Stimulated activated CD8-positive, alpha-beta memory T cell treated with anti-CD3 and anti-CD28 coated beads, Interleukin-4, amount 100 ng/mL, for 24 hours (primary cell): ENCODE data around the gene STRN.
"Not testable (repeated sequence)": the region's sequence is repeated elsewhere in the genome, so short reads cannot be mapped to it uniquely, and the experiment has no call there.

Experiments used
- DNase-seq: peaks from one replicate; pipeline ENCODE4 v3.0.0-alpha.2; 2020; ENCODE audit warnings: low read depth

STRN gene

DNA sequence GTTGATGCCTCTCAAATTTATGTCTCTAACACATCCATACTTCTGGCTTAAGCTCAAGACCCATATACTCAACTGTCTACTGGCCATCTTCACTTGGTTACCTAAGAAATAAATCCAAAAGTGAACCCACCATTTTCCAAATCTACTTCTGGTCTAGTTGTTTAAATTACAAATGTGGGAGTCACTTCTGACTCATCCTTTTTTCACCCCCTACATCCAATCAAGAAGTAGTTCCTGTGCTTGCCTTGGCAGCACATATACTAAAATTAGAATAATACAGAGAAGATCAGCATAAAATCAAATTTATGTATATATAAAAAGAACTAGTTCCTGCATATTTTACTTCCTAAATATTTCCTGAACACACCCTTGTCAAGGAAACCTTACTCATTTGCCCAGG is 53.6 kb downstream of the STRN start:
- no peak for DNase-seq

DNA sequence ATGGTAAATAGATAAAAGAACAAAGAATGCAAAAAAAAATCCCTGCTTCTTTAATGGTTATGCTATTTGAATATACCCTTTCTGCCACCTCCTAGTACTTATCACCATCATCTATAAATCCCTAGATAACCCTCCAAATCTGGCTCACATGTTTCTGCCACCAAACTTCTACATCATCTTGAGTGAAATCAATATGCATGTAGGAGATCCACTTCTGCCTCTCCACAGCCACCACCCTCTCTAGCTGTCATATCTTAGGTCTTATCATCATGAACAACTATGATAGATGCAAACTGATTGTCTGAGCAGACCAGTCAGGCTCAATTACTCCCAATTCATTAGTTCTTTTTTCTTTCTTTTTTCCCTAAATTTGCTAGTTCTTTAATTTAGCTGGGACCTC is 55.3 kb downstream of the STRN start:
- DNase-seq = no peak

DNA sequence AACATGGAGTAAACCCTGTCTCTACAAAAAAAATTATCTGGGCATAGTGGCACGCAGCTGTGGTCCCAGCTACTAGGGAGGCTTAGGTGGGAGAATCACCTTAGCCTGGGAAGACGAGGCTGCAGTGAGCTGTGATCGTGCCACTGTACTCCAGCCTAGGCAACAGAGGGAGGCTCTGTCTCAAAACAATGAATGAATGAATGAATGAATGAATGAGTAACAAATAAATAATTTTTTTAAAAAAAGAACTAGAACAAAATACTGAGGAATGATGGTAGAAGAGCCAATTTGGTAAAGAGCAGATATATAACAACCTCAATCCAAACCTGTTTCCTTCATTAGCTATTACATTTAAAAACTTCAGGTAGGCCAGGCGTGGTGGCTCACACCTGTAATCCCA is 60.1 kb downstream of the STRN start:
- no peak for DNase-seq

DNA sequence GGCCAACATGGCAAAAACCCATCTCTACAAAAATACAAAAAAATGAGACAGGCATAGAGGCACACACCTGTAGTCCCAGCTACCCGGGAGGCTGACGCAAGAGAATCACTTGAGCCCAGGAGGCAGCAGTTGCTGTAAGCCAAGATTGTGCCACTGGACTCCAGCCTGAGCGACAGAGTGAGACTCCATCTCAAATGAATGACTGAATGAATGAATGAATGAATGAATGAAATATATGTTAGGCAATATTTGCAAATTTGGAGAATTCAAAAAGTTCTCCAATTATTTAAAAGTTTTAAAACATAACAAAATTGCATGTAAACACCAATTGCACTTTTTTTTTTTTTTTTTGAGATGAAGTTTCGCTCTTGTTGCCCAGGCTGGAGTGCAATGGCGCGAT is 61.7 kb downstream of the STRN start:
- no peak for DNase-seq

DNA sequence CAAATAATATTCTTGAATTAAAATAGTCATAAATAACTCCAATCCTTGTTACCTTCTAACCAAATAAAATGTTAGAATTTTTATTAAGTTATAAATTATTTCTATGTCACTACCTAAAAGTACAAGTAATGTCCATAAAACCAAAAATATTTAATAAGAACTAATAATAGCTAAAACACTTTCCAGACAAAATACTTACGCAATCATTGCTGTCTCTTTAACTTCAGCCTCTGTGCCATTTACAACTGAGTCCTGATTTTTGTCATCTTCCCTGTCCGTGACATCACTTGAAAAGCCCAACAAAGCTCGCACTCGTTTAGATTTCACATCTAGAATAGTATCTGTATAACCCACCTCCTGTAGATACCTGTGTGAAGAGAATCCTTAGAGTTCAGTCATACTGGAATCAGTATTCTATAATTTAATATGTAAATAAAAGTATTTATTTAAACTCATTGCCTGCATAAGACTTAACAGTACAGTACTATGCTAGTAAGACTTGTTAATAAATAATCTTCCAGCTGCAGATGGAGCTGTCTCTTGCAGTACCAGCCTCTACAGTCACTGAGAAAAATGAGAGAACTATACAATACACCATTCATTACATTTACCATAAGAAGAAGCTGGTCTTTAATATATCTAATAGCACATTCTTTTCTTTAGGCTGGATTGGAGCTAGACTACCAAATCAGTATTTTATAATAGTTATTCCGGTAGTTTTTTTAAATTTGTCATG is 63.8 kb downstream of the STRN start:
- DNase-seq = no peak

DNA sequence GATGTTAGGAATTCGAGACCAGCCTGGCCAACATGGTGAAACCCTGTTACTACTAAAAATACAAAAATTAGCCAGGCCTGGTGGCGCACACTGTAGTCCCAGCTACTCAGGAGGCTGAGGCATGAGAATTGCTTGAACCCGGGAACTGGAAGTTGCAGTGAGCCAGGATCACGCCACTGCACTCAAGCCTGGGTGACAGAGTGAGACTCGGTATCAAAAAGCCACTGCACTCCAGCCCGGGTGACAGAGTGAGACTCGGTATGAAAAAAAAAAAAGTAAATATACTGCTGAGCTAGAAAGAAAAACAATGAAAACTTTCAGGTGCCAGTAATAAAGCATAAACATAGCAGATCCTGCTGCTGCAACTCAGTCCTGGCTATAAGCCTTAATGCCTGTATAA is 73.5 kb downstream of the STRN start:
- no peak for DNase-seq

DNA sequence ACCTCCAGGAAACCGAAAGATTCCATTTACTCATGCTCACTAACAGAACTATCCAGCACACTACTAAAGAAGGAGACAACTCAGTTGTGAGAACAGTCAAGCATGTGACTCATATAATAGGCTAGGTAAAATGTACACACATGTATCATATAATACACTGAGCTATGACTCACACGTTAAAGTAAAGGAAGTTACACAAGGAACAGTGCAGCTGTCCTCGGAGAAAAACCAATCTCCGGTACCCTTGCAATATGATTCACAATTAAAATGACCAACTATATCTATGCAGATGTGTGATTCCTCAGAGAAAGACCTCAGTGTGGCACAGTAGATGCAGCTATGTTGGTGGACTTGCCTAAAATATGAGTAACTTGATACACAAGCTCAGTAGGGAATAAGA is 76.5 kb downstream of the STRN start:
- DNase-seq = no peak

DNA sequence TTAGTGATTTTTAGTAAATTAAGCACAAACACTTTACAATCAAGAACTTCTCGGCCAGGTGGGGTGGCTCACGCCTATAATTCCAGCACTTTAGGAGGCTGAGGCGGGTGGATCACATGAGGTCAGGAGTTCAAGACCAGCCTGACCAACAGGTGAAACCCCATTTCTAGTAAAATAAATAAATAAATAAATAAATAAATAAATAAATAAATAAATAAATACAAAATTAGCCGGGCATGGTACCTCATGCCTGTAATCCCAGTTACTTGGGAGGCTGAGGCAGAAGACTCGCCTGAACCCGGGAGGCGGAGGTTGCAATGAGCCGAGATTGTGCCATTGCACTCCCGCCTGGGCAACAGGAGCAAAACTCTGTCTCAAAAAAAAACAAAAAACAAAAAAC is 79.2 kb downstream of the STRN start:
- DNase-seq = not testable (repeated sequence)

DNA sequence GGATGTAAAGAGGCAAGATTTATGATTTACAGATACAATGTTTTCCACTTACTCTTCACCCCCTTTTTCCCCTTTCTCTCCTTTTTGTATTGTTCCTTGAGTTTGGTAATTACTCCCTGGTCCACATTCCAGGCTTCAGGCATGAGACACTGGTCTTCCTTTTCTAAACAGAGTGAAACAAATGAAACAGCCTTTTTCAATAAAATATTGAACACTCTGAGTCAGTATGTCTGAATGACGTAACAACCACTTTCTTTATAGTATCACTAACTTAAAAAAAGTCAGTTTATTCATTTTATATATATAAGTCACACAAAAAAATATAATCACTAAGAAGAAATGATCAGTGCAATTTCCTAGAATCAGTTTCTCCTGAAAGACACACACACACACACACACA is 79.7 kb downstream of the STRN start:
- DNase-seq = no peak

DNA sequence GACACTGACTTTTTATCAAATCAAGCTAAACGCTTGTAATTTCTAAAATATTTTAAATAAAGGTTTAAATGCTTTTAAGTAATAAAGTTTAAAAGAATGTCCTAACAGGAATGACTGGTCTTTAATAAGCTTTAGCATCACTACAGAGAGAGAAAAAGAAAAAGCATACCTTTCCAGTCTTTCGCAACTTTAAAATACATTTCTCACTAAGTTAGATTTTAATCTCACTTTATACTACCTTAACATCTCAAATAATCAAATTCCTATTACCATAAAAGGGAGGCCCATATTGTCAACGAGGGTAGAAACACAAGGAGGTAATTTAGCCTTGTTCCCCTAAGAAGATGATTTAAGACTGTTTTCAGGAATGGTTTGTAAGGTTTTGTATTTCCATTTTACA is 80.7 kb downstream of the STRN start:
- no peak for DNase-seq

DNA sequence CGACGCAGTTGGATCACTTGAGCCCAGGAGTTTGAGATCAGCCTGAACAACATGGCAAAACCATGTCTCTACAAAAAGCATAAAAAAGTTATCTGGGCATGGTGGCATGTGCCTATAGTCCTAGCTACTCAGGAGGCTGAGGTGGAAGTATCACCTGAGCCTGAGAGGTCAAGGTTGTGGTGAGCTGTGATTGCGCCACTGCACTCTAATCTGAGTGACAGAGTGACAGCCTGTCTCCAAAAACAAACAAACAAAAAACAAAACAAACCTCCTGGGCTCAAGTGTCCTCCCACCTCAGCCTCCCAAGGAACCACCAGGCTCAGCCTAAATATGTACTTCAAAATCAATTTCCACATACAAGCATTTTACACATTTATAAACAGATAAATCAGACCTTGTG is 83.8 kb downstream of the STRN start:
- DNase-seq = no peak

DNA sequence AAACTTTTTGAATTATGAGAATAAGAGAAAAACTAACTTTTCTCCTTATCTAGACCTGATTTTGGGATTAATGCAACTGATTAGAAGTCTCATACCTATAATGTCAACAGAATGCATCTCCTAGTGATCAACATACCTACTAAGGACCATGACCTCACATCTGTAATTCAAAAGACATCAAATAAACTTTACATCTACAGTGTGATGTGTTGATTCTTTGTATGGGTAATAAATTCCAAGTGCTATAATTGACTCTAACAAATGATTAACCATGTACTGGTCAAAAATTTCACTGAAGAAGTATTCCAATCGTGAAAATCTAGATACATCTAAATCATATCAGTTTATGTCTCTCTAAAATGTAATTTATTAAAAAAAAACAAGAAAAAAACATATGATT is 84.5 kb downstream of the STRN start:
- DNase-seq = no peak

DNA sequence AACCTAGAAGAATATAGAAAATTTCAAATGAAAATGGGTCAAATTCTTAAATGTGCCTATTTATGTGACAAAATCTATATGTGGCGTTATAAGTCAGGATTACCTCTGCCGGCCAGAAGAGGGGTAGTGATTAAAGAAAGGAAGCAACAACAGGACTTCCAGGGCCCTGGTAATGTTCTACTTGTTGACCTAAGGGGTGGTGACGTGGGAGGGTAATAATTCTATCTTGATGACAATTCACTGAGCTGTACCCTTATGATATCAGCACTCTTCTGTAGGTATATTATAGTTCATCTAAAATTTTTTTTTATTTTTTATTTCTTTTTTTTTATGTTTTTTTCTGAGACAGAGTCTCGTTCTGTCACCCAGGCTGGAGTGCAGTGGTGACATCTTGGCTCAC is 87.9 kb downstream of the STRN start:
- DNase-seq = no peak

DNA sequence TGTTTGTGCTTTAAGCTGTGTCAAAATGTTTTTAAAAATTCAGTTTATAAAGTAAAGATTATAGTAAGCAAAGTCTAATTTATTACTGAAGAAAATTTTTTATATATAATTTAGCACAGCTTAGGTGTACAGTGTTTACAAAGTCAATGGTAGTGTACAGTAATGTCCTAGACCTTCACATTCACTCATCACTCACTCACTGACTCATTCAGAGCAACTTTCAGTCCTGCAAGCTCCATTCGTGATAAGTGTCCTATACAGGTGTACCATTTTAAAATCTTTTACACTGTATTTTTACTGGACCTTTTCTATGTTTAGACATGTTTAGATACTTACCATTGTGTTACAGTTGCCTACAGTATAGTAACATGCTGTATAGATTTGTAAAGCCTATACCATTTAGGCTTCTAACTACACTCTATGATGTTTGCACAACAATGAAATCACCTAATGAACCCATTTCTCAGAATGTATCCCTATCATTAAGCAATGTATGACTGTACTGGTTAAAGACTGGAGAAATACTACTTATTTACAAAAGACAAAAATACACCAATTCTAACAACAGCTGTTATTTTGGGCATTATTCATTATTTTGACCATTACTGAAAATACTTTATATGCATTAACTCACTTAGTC is 95.1 kb downstream of the STRN start:
- no peak for DNase-seq

DNA sequence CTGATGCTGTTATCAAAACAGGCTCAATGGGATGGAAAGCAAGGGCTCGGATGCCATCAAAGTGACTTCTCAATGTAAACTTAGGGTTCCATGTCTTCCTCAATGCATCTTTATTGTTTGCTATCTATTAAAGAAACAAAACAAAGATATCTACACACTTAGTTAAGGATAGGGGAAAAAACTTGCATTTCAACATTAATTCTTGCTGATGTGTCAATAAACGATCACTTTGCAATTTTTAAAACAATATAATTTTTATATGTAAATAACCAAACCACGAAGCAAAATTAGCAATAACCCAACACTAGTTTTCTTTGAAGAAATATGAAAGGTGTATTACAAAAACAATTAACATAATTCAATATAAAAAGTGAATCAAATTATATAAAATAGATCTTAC is 96.7 kb downstream of the STRN start:
- no peak for DNase-seq

DNA sequence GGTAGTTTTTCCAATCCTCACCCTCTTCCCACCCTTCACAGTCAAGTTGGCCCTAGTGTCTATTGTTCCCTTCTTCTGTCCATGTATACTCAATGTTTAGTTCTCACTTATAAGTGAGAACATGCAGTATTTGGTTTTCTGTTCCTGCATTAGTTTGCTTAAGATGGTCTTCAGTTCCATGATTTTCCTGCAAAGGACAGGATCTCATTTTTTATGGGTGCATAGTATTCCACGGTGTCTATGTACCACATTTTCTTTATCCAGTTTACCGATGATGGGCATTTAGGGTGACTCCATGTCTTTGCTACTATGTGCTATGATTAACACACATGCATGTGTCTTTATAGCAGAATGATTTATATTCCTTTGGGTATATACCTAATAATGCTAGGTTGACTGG is 104.4 kb downstream of the STRN start:
- DNase-seq = no peak

DNA sequence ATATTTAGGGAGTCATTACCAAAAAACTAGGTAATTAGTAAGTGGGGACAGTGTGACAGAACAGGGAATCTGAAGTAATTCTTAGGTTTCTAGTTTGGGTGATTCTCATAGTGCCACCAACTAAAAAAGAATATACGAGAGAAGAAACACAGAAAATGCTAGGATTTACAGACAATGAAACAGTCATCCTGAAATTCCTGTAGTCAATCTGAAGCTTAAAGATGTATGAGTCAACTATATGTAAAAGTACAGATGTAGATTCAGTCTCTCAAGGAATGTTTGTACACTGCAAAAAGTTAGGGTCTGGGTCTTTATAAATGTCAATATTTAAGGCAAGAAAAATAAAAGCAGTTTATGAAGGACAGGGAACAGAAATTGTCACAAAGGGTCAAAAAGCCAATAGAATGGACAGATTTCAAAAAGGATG is 107.0 kb downstream of the STRN start:
- DNase-seq = no peak

DNA sequence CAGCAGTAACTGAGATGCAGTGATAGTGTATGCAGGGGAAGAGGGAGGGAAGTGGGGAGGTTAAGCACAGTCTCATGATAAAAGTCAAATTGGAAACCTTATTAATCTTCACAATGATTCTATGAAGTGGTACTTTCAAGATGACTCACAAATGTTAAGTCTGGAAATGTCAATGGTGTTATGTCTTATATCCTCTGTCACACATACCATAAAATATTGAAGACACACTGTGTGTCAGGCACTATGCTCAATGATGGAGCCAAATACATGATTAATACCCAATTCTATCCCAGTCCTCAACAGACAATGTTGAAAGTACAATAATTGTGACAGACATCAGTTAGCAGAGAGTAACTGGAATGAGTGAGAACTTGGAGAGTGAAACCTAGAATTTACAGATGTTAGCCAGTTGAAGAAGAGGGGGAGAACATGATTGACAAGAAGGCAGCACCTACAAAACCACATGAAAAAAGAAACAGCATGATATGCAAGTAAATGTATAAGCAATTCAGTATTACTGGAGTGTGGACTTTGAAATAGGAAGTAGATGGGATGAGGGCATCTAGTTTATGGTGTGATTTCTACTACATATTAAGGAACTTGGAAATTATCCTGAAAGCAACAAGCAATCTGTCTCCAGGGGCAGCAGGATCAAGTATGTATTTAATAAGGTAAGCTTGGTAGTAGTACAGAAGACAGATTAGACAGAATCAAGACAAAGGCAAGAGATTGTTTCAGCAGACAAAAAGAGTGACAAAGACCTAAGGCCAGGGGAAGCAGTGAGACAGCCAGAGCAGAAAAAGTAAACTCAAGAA is 107.6 kb downstream of the STRN start:
- no peak for DNase-seq

DNA sequence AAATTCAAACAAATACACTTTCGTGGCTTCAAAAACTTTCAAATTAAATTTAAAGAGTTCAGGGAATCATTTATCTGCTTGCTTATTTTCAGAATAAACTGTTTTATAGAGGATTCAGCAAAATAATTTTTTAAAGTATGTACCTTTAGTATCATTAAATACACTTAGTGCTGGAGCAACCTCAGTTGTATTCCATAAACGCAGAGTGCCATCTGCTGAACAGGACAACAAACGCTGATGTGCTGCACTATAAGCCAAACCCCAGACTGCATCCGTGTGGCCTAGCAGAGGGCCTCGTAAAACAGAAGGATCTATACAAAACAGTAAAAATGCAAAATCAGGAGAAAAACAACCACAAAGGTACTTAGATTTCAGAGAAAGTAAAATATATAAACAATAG is 108.6 kb downstream of the STRN start:
- no peak for DNase-seq

DNA sequence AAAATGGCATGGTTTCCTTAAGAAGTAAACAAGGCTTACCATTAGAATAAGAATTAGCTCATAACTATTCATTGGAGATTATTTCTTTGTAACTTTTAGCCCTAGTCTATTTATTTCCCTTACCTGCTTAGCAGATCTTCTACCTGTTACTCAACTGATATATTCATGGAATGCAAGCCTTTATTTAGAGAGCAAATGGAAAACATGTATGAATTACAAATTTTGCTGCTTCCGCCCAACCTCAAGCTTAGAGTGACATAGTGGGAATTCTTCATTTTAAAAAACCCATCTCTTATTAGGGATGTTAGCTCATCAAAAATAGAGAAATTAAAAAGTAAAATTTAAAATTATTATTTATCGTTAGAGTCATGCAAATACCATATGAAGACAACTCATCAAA is 110.9 kb downstream of the STRN start:
- no peak for DNase-seq

DNA sequence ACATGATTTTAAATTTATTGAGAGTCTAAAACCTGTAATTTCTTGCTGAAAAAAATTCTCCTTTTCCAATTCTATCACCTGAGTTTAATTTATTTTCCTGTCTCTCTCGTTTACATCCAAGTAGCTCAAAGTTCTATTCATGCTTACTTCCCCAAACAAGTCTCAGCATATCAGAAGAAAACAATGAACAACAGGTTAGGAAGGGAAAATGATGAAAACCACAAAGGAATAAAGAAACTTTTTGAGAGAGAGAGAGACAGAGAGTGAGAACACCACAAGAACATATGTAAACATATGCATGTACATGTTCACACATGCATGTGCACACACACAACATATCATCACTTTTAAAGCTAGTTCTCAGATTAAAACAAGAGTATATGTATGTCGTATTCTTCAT is 112.1 kb downstream of the STRN start:
- no peak for DNase-seq

DNA sequence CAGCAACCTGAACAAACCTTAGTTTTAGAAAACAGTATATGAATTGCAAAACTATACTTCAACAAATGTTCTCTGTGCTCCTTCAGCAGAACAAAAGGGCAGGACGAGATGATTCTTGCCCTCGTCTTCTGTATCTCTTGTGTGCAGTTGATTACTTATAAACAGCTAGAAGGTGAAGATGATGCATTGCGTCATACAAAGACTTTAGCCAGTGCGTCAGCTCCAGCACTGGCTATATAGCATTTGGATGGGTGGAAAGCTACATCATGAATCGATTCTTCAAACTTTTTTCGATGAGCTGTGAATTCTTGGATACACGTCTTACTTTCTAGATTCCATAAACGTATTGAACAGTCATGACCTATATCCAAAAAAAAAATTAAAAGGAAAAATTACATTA is 117.1 kb downstream of the STRN start:
- DNase-seq = no peak

DNA sequence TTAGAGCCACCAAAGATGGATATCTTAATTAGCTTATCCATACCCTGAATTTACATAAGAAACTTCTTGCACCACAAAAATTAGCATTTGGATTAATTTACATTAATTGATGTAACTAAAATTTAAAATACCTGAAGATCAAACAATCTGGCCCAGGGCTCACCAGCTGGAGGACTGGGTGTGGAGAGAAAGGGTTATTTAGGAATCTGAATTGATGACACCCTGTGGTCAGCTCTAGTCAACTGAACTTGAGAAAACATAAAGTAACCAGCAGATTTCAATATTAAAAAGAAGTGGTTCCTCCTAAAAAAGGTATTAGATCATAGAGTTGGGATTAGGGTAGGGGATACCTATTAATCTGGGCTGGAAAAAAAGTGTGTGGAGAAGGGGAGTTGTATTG is 122.5 kb downstream of the STRN start:
- DNase-seq = no peak
